ENCODE data around the gene TMEM25.

TMEM25 gene

GRCh38 chr11:118521892-118522311 lies 9.1 kb upstream of the TMEM25 start:
- no peak overlapping the region for H3K27ac ChIP-seq (ENCODE audit: low read length)
- H3K4me1 ChIP-seq (ENCODE audit: insufficient read depth, low read length), result no peaks in the 10 kb centered on the region
- no peaks in the 10 kb centered on the region for H3K9me3 ChIP-seq (ENCODE audit: insufficient read depth, low read length, severe bottlenecking)
- H3K9ac ChIP-seq (ENCODE audit: low read depth, low read length), result no peak overlapping the region
- H4K20me1 ChIP-seq (ENCODE audit: insufficient read depth, low read length), result peaks cover 4% of the 10 kb centered on the region
- H3K4me2 ChIP-seq (ENCODE audit: insufficient read depth, low read length), result no peak overlapping the region
- no peak overlapping the region for H3K4me3 ChIP-seq (ENCODE audit: low read depth in 1 of 2, low read length in 2 of 2)
- no peak for ATAC-seq (ENCODE audit: insufficient read depth, low read depth)
- peaks cover 73% of the 10 kb centered on the region for H3K36me3 ChIP-seq (ENCODE audit: insufficient read depth, low read length)
- no peaks in the 10 kb centered on the region for H3K27me3 ChIP-seq (ENCODE audit: insufficient read depth, low read length, poor library complexity)
- no peak for DNase-seq
- no peaks in the 10 kb centered on the region for H3K79me2 ChIP-seq (ENCODE audit: insufficient read depth, low read length)
- TF ChIP-seq EZH2 (IDR thresholded peaks at IDR 0.05; ENCODE audit: borderline replicate concordance, low read depth, low read length, severe bottlenecking), result no peak
- no peak for TF ChIP-seq CTCF (IDR thresholded peaks at IDR 0.05; ENCODE audit: borderline replicate concordance, extremely low read depth, low read length, poor library complexity, severe bottlenecking)
- H2AFZ ChIP-seq (ENCODE audit: low read depth, low read length), result no peak overlapping the region

GRCh38 chr11:118522571-118523072 lies 8.4 kb upstream of the TMEM25 start:
- TF ChIP-seq EZH2 (IDR thresholded peaks at IDR 0.05; ENCODE audit: borderline replicate concordance, low read depth, low read length, severe bottlenecking) (no peak), CTCF (IDR thresholded peaks at IDR 0.05; ENCODE audit: borderline replicate concordance, extremely low read depth, low read length, poor library complexity, severe bottlenecking) (peak; percentile 48)
- H2AFZ ChIP-seq (ENCODE audit: low read depth, low read length), result no peak overlapping the region
- no peak overlapping the region for H3K9ac ChIP-seq (ENCODE audit: low read depth, low read length)
- ATAC-seq (ENCODE audit: insufficient read depth, low read depth), result no peak
- no peaks in the 10 kb centered on the region for H3K9me3 ChIP-seq (ENCODE audit: insufficient read depth, low read length, severe bottlenecking)
- no peak for DNase-seq
- peaks cover 4% of the 10 kb centered on the region for H4K20me1 ChIP-seq (ENCODE audit: insufficient read depth, low read length)
- no peaks in the 10 kb centered on the region for H3K4me1 ChIP-seq (ENCODE audit: insufficient read depth, low read length)
- H3K4me2 ChIP-seq (ENCODE audit: insufficient read depth, low read length), result no peak overlapping the region
- H3K79me2 ChIP-seq (ENCODE audit: insufficient read depth, low read length), result no peaks in the 10 kb centered on the region
- no peak overlapping the region for H3K27ac ChIP-seq (ENCODE audit: low read length)
- H3K27me3 ChIP-seq (ENCODE audit: insufficient read depth, low read length, poor library complexity), result no peaks in the 10 kb centered on the region
- no peak overlapping the region for H3K4me3 ChIP-seq (ENCODE audit: low read depth in 1 of 2, low read length in 2 of 2)
- peaks cover 68% of the 10 kb centered on the region for H3K36me3 ChIP-seq (ENCODE audit: insufficient read depth, low read length)

- Histone ChIP-seq H3K9me3 (ENCODE audit: insufficient read depth, low read length, severe bottlenecking) (no peaks in the 10 kb centered on the region), H3K79me2 (ENCODE audit: insufficient read depth, low read length) (no peaks in the 10 kb centered on the region), H3K27me3 (ENCODE audit: insufficient read depth, low read length, poor library complexity) (no peaks in the 10 kb centered on the region), H3K36me3 (ENCODE audit: insufficient read depth, low read length) (peaks cover 57% of the 10 kb centered on the region), H3K27ac (ENCODE audit: low read length) (0 out of 2 replicates have a peak overlapping the region, but pooled peaks have one; percentile 35), H2AFZ (ENCODE audit: low read depth, low read length) (no peak overlapping the region), H4K20me1 (ENCODE audit: insufficient read depth, low read length) (peaks cover 9% of the 10 kb centered on the region), H3K4me3 (ENCODE audit: low read depth in 1 of 2, low read length in 2 of 2) (no peak overlapping the region), H3K9ac (ENCODE audit: low read depth, low read length) (no peak overlapping the region), H3K4me2 (ENCODE audit: insufficient read depth, low read length) (no peak overlapping the region), H3K4me1 (ENCODE audit: insufficient read depth, low read length) (peaks cover 8% of the 10 kb centered on the region)
- no peak for TF ChIP-seq EZH2 (IDR thresholded peaks at IDR 0.05; ENCODE audit: borderline replicate concordance, low read depth, low read length, severe bottlenecking)
- no peak for TF ChIP-seq CTCF (IDR thresholded peaks at IDR 0.05; ENCODE audit: borderline replicate concordance, extremely low read depth, low read length, poor library complexity, severe bottlenecking)
- no peak for ATAC-seq (ENCODE audit: insufficient read depth, low read depth)
- DNase-seq, result no peak
Observed at GRCh38 chr11:118524356-118524755, 6.6 kb upstream of the TMEM25 start.

All from DND-41 (cell line).